Ramos (cell line): ENCODE data around the gene RAB3C.

Experiments used
- in situ Hi-C: fragments of 300-500 bp; cut with MboI; formaldehyde crosslinking; loops from one replicate; pipeline ENCODE4 v1.14.3; 2022; ENCODE audit warnings: low sequenced_read_pairs; ENCODE audit not compliant: unreplicated experiment

The RAB3C gene

GRCh38 chr5:58855851-58856739 lies 273.2 kb downstream of the RAB3C start:
- in situ Hi-C loops: no loop called here

GRCh38 chr5:58857609-58858008 lies 274.7 kb downstream of the RAB3C start:
- in situ Hi-C loops: no loop called here

GRCh38 chr5:58860680-58861079 lies 277.8 kb downstream of the RAB3C start:
- in situ Hi-C loops: no loop called here

GRCh38 chr5:58868931-58869330 lies 286.1 kb downstream of the RAB3C start:
- in situ Hi-C loops: no loop called here

- in situ Hi-C loops: no loop called here
Observed at GRCh38 chr5:58871648-58872242, 288.9 kb downstream of the RAB3C start.

- in situ Hi-C loops: no loop called here
Observed at GRCh38 chr5:58872670-58873273, 289.9 kb downstream of the RAB3C start.

- in situ Hi-C loops: loop anchor here (25.0 kb wide), 1 partner anchor 287 kb away; no protein-coding TSS in a partner anchor
Observed at GRCh38 chr5:58875599-58875998, 292.7 kb downstream of the RAB3C start.

- in situ Hi-C loops: loop anchor here (25.0 kb wide), 1 partner anchor 277 kb away; no protein-coding TSS in a partner anchor
Observed at GRCh38 chr5:58885260-58885659, 302.4 kb downstream of the RAB3C start.

GRCh38 chr5:58886315-58887207 lies 303.7 kb downstream of the RAB3C start:
- in situ Hi-C loops: loop anchor here (25.0 kb wide), 1 partner anchor 276 kb away; no protein-coding TSS in a partner anchor

- in situ Hi-C loops: loop anchor here (25.0 kb wide), 1 partner anchor 275 kb away; no protein-coding TSS in a partner anchor
Observed at GRCh38 chr5:58887311-58887710, 304.4 kb downstream of the RAB3C start.

- in situ Hi-C loops: loop anchor here (25.0 kb wide), 1 partner anchor 274 kb away; no protein-coding TSS in a partner anchor
Observed at GRCh38 chr5:58887721-58888409, 305.0 kb downstream of the RAB3C start.

GRCh38 chr5:58890265-58890664 lies 307.4 kb downstream of the RAB3C start:
- in situ Hi-C loops: loop anchor here (25.0 kb wide), 1 partner anchor 272 kb away; no protein-coding TSS in a partner anchor

- in situ Hi-C loops: loop anchor here (25.0 kb wide), 1 partner anchor 272 kb away; no protein-coding TSS in a partner anchor
Observed at GRCh38 chr5:58890701-58891085, 307.8 kb downstream of the RAB3C start.

- in situ Hi-C loops: loop anchor here (25.0 kb wide), 1 partner anchor 271 kb away; no protein-coding TSS in a partner anchor
Observed at GRCh38 chr5:58891086-58891970, 308.5 kb downstream of the RAB3C start.

- in situ Hi-C loops: loop anchor here (25.0 kb wide), 1 partner anchor 270 kb away; no protein-coding TSS in a partner anchor
Observed at GRCh38 chr5:58891971-58892343, 309.1 kb downstream of the RAB3C start.

GRCh38 chr5:58893551-58893950 lies 310.7 kb downstream of the RAB3C start:
- in situ Hi-C loops: loop anchor here (25.0 kb wide), 1 partner anchor 269 kb away; no protein-coding TSS in a partner anchor

- in situ Hi-C loops: loop anchor here (25.0 kb wide), 1 partner anchor 264 kb away; no protein-coding TSS in a partner anchor
Observed at GRCh38 chr5:58898006-58898405, 315.1 kb downstream of the RAB3C start.

GRCh38 chr5:58898538-58898937 lies 315.7 kb downstream of the RAB3C start:
- in situ Hi-C loops: loop anchor here (25.0 kb wide), 1 partner anchor 264 kb away; no protein-coding TSS in a partner anchor
